Progenitor cell of endocrine pancreas (in vitro differentiated cells): ENCODE results near the gene ADA. TPM values are rescaled to one million over a fixed set of nuclear protein-coding genes. Genes with fewer than 3 reads are reported as not detected.
"Not testable (repeated sequence)": the region's sequence is repeated elsewhere in the genome, so short reads cannot be mapped to it uniquely, and the experiment has no call there.

Source experiments
- DNase-seq: peaks from one replicate; pipeline ENCODE4 v3.0.0; 2021; ENCODE audit warnings: low spot score; ENCODE audit not compliant: unreplicated experiment
- H3K27ac Mint-ChIP-seq: 2 replicates; pipeline ENCODE4 v1.8.0; 2021; ENCODE audit warnings: mild to moderate bottlenecking, moderate library complexity, mixed read lengths
- H3K27me3 Mint-ChIP-seq: 2 replicates; pipeline ENCODE4 v1.8.0; 2021; ENCODE audit warnings: mixed read lengths
- H3K36me3 Mint-ChIP-seq: 2 replicates; pipeline ENCODE4 v1.8.0; 2022; ENCODE audit warnings: mixed read lengths; ENCODE audit not compliant: insufficient read depth
- H3K4me1 Mint-ChIP-seq: 2 replicates; pipeline ENCODE4 v1.8.0; 2021; ENCODE audit warnings: low read depth, mixed read lengths
- H3K4me3 Mint-ChIP-seq: 2 replicates; pipeline ENCODE4 v1.8.0; 2021; ENCODE audit warnings: low read depth, mild to moderate bottlenecking, moderate library complexity, mixed read lengths
- H3K9me3 Mint-ChIP-seq: 2 replicates; pipeline ENCODE4 v1.8.0; 2021; ENCODE audit warnings: low read depth, mixed read lengths
- CTCF ChIP-seq: fragments of 200-600 bp; sonication (generic); IDR thresholded peaks from one replicate; pipeline ENCODE4 v1.5.0; 2021; ENCODE audit warnings: antibody characterized with exemption, mild to moderate bottlenecking; ENCODE audit not compliant: unreplicated experiment
- total RNA-seq: library from RNA; stranded (reverse); gene quantifications from 2 replicates; pipeline ENCODE4 v1.2.1, GENCODE V29; 2021

ADA gene
- total RNA-seq, 1 donor from 2014 or later = 11.4 TPM

GRCh38 chr20:44660581-44660980, 9.1 kb upstream of the ADA start:
- Mint-ChIP-seq H3K27me3 (peaks cover 13% of the 10 kb centered on the region), H3K9me3 (no peaks in the 10 kb centered on the region), H3K4me1 (no peaks in the 10 kb centered on the region), H3K36me3 (no peaks in the 10 kb centered on the region), H3K4me3 (no peak overlapping the region), H3K27ac (no peak overlapping the region)
- TF ChIP-seq CTCF = no peak
- DNase-seq = no peak

GRCh38 chr20:44659931-44660330, 8.4 kb upstream of the ADA start:
- Mint-ChIP-seq H3K4me3 (no peak overlapping the region), H3K4me1 (no peaks in the 10 kb centered on the region), H3K27me3 (peaks cover 17% of the 10 kb centered on the region), H3K36me3 (no peaks in the 10 kb centered on the region), H3K9me3 (no peaks in the 10 kb centered on the region), H3K27ac (no peak overlapping the region)
- no peak for TF ChIP-seq CTCF
- DNase-seq = no peak

GRCh38 chr20:44658810-44659209, 7.3 kb upstream of the ADA start:
- Mint-ChIP-seq H3K4me3 (no peak overlapping the region), H3K9me3 (no peaks in the 10 kb centered on the region), H3K4me1 (no peaks in the 10 kb centered on the region), H3K27me3 (peaks cover 26% of the 10 kb centered on the region), H3K36me3 (no peaks in the 10 kb centered on the region), H3K27ac (no peak overlapping the region)
- TF ChIP-seq CTCF = no peak
- DNase-seq = no peak

- Mint-ChIP-seq H3K4me1 (no peaks in the 10 kb centered on the region), H3K36me3 (no peaks in the 10 kb centered on the region), H3K9me3 (no peaks in the 10 kb centered on the region), H3K4me3 (no peak overlapping the region), H3K27ac (no peak overlapping the region), H3K27me3 (peaks cover 35% of the 10 kb centered on the region)
- no peak for TF ChIP-seq CTCF
- DNase-seq = no peak
Measured at GRCh38 chr20:44657875-44658274, 6.4 kb upstream of the ADA start.

GRCh38 chr20:44656448-44656847, 4.9 kb upstream of the ADA start:
- Mint-ChIP-seq H3K4me3 (no peak overlapping the region), H3K27me3 (peaks cover 40% of the 10 kb centered on the region), H3K36me3 (no peaks in the 10 kb centered on the region), H3K27ac (peak overlapping the region; percentile 62), H3K9me3 (no peaks in the 10 kb centered on the region), H3K4me1 (peaks cover 4% of the 10 kb centered on the region)
- DNase-seq = no peak
- TF ChIP-seq CTCF = no peak

- not testable (repeated sequence) for H3K9me3 Mint-ChIP-seq, H3K4me3 Mint-ChIP-seq, H3K36me3 Mint-ChIP-seq, DNase-seq, H3K27ac Mint-ChIP-seq, H3K4me1 Mint-ChIP-seq
- H3K27me3 Mint-ChIP-seq = peaks cover 35% of the 10 kb centered on the region
Measured at GRCh38 chr20:44654210-44654609, 2.7 kb upstream of the ADA start.
